OCI-LY1 (cell line): Measurements from ENCODE around the gene MATN3.

ENCODE experiments used
- H2AFZ ChIP-seq: fragments of 200-600 bp; sonication (generic), shearing (Covaris generic); 2 replicates; pipeline ENCODE4 v1.6.0; 2014; ENCODE audit warnings: antibody characterized with exemption, mild to moderate bottlenecking, low read length
- H3F3A ChIP-seq: fragments of 200-600 bp; sonication (generic), shearing (Covaris generic); 2 replicates; pipeline ENCODE4 v1.6.0; 2014; ENCODE audit warnings: mild to moderate bottlenecking, antibody characterized with exemption, low read length, moderate library complexity; ENCODE audit not compliant: insufficient read depth
- H3K27ac ChIP-seq: fragments of 200-600 bp; sonication (generic); 2 replicates; pipeline ENCODE4 v1.5.1; 2014; ENCODE audit warnings: low read length, mixed run types, mild to moderate bottlenecking, low read depth; ENCODE audit not compliant: poor library complexity, severe bottlenecking
- H3K27me3 ChIP-seq: fragments of 200-600 bp; sonication (generic); 2 replicates; pipeline ENCODE4 v1.6.0; 2014; ENCODE audit warnings: antibody characterized with exemption, mild to moderate bottlenecking, low read length, moderate library complexity; ENCODE audit not compliant: insufficient read depth
- H3K36me3 ChIP-seq: fragments of 200-600 bp; sonication (generic); 2 replicates; pipeline ENCODE4 v1.6.1; 2014; ENCODE audit warnings: mild to moderate bottlenecking, antibody characterized with exemption, low read length, moderate library complexity, mixed read lengths; ENCODE audit not compliant: insufficient read depth
- H3K4me1 ChIP-seq: fragments of 200-600 bp; sonication (generic); 2 replicates; pipeline ENCODE4 v1.5.1; 2014; ENCODE audit warnings: mild to moderate bottlenecking, low read length, moderate library complexity; ENCODE audit not compliant: insufficient read depth, severe bottlenecking
- H3K4me2 ChIP-seq: fragments of 200-600 bp; sonication (generic), shearing (Covaris generic); 2 replicates; pipeline ENCODE4 v1.6.1; 2014; ENCODE audit warnings: low read length
- H3K4me3 ChIP-seq: fragments of 200-600 bp; sonication (generic); 2 replicates; pipeline ENCODE4 v1.5.1; 2014; ENCODE audit warnings: low read length, low read depth, mild to moderate bottlenecking, mixed read lengths; ENCODE audit not compliant: poor library complexity, severe bottlenecking
- H3K79me2 ChIP-seq: fragments of 200-600 bp; shearing (Covaris generic); 2 replicates; pipeline ENCODE4 v1.6.1; 2016; ENCODE audit warnings: mixed run types, low read length, mixed read lengths; ENCODE audit not compliant: insufficient read depth
- H3K9ac ChIP-seq: fragments of 200-600 bp; sonication (generic), shearing (Covaris generic); 2 replicates; pipeline ENCODE4 v1.6.1; 2014; ENCODE audit warnings: mild to moderate bottlenecking, low read length, mixed read lengths
- H3K9me2 ChIP-seq: fragments of 200-600 bp; sonication (generic), shearing (Covaris generic); 2 replicates; pipeline ENCODE4 v1.6.1; 2014; ENCODE audit warnings: low read depth, mild to moderate bottlenecking, low read length, mixed read lengths
- H3K9me3 ChIP-seq: fragments of 200-600 bp; shearing (Covaris generic); 2 replicates; pipeline ENCODE4 v1.6.1; 2014; ENCODE audit warnings: low read length, mixed read lengths
- H4K20me1 ChIP-seq: fragments of 200-600 bp; sonication (generic), shearing (Covaris generic); 2 replicates; pipeline ENCODE4 v1.6.0; 2016; ENCODE audit warnings: mild to moderate bottlenecking, low read length; ENCODE audit not compliant: insufficient read depth
- EZH2 ChIP-seq: fragments of 200-600 bp; sonication (generic), shearing (Covaris generic); IDR thresholded peaks from 2 replicates; pipeline ENCODE4 v1.8.0; 2017; ENCODE audit warnings: borderline replicate concordance, mixed run types, mild to moderate bottlenecking, antibody characterized with exemption, low read length, moderate library complexity, mixed read lengths
- TF ChIP-seq, protein P1 (sequence below): fragments of 200-600 bp; sonication (generic), shearing (Covaris generic); IDR thresholded peaks from 2 replicates; pipeline ENCODE4 v1.5.1; 2017; ENCODE audit warnings: mild to moderate bottlenecking, antibody characterized with exemption, low read length, moderate library complexity, mixed read lengths

MATN3 gene

DNA sequence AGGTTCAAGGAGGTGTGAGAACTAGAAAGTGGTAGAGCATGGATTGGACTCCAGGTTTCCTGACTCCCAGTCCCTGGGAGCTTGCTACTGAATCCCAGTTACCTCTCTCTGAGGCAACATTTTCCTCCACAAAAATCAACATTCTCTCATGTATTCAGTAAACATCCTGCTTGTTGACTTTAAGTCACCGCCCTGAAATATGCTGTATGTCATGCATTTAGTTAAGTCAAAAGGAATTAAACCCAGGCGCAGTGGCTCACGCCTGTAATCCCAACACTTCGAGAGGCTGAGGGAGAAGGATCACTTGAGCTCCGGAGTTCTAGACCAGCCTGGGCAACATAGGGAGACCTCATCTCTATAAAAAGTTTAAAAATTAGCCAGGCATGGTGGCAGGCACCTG lies 3.8 kb downstream of the MATN3 start:
- Histone ChIP-seq H3K36me3 (no peaks in the 10 kb centered on the region), H3F3A (no peaks in the 10 kb centered on the region), H3K9me2 (no peaks in the 10 kb centered on the region), H3K4me3 (no peak overlapping the region), H3K4me1 (no peaks in the 10 kb centered on the region), H2AFZ (no peak overlapping the region), H3K27ac (no peak overlapping the region), H3K9ac (no peak overlapping the region), H3K27me3 (peaks cover 3% of the 10 kb centered on the region; the same call in 1 of the 2 replicates), H3K79me2 (no peaks in the 10 kb centered on the region), H3K9me3 (no peaks in the 10 kb centered on the region), H3K4me2 (no peak overlapping the region), H4K20me1 (no peaks in the 10 kb centered on the region)
- TF ChIP-seq, protein P1, sequence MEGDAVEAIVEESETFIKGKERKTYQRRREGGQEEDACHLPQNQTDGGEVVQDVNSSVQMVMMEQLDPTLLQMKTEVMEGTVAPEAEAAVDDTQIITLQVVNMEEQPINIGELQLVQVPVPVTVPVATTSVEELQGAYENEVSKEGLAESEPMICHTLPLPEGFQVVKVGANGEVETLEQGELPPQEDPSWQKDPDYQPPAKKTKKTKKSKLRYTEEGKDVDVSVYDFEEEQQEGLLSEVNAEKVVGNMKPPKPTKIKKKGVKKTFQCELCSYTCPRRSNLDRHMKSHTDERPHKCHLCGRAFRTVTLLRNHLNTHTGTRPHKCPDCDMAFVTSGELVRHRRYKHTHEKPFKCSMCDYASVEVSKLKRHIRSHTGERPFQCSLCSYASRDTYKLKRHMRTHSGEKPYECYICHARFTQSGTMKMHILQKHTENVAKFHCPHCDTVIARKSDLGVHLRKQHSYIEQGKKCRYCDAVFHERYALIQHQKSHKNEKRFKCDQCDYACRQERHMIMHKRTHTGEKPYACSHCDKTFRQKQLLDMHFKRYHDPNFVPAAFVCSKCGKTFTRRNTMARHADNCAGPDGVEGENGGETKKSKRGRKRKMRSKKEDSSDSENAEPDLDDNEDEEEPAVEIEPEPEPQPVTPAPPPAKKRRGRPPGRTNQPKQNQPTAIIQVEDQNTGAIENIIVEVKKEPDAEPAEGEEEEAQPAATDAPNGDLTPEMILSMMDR = no peak
- TF ChIP-seq EZH2 = no peak

DNA sequence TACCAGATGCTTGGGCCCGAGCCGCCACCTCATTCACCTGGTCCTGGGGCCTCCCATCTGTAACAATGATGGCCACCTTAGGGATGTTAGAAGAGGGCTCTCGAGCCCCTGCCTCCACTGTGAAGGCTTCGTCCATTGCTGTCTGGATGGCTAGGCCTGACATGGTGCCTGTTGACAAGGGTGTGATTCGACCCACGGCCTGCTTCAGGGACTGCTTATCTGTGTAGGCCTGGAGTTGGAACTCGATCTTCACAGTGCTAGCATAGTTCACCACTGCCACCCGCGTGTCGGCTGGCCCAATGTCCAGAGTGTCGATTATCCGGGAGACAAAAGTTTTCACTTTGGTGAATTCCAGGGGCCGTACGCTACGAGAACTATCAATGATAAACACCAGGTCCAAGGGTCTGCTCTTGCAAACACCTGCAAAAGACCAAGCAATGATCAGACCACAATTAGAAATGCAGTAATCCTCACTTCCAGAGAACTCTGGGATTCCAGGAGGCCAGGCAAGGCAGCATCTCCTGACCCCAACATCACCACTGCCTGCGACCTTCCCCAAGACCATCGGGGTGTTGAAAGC lies 6.5 kb downstream of the MATN3 start:
- Histone ChIP-seq H3K79me2 (no peaks in the 10 kb centered on the region), H3K27me3 (peaks cover 7% of the 10 kb centered on the region; the same call in 1 of the 2 replicates), H3K9ac (no peak overlapping the region), H3K36me3 (no peaks in the 10 kb centered on the region), H3K4me1 (no peaks in the 10 kb centered on the region), H3K9me3 (no peaks in the 10 kb centered on the region), H3K4me2 (no peak overlapping the region), H4K20me1 (no peaks in the 10 kb centered on the region), H3K9me2 (no peaks in the 10 kb centered on the region), H3K27ac (no peak overlapping the region), H3K4me3 (no peak overlapping the region), H2AFZ (no peak overlapping the region), H3F3A (no peaks in the 10 kb centered on the region)
- TF ChIP-seq, protein P1 = no peak
- no peak for TF ChIP-seq EZH2

DNA sequence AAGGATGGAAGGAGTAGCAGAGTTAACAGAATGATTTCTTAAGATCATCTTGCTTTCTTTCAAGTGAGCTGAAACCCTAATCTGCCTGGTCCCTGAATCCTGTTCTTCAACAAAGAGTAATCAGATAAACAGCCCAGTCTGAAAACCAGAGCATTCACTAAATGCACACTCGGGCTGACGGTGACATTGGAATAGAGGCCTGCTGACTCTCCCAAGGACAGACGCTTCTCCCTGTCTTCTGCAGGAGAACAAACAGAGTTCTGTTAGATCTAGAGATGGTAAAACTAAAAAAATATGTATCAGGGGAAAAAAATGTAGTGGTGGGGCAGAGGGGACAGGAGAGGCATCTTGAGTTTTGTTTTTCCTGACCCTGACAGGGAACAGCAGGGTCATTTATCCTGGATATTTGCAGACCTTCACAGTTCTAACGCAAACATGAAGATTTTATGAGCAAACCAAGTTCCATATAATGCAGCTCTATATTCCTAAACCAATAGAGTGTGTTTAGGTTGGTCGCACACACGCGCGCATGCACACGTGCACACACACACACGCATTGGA lies 7.3 kb downstream of the MATN3 start:
- Histone ChIP-seq H3K9me2 (no peaks in the 10 kb centered on the region), H3K9me3 (no peaks in the 10 kb centered on the region), H3K4me2 (no peak overlapping the region), H2AFZ (no peak overlapping the region), H3K27ac (no peak overlapping the region), H3K36me3 (no peaks in the 10 kb centered on the region), H3K9ac (no peak overlapping the region), H3K4me1 (no peaks in the 10 kb centered on the region), H3K27me3 (peaks cover 7% of the 10 kb centered on the region; the same call in 1 of the 2 replicates), H3K79me2 (no peaks in the 10 kb centered on the region), H3F3A (no peaks in the 10 kb centered on the region), H4K20me1 (no peaks in the 10 kb centered on the region), H3K4me3 (no peak overlapping the region)
- TF ChIP-seq EZH2 = no peak
- TF ChIP-seq, protein P1 = no peak
